AG09309 (cell line): Measurements from ENCODE around the gene TMEM50B.
"Not testable (repeated sequence)": the region's sequence is repeated elsewhere in the genome, so short reads cannot be mapped to it uniquely, and the experiment has no call there.

Experiments
- DNase-seq: peaks from one replicate; pipeline ENCODE4 v3.0.0-alpha.2; 2010; ENCODE audit warnings: low read depth
- H3K4me3 ChIP-seq: 2 replicates; pipeline ENCODE4 v1.5.1; 2011; ENCODE audit warnings: mild to moderate bottlenecking, low read depth, low read length, moderate library complexity; ENCODE audit not compliant: control insufficient read depth
- CTCF ChIP-seq: IDR thresholded peaks from 2 replicates; pipeline ENCODE4 v1.5.1; 2011; ENCODE audit warnings: mild to moderate bottlenecking, low read depth, low read length, inconsistent platforms; ENCODE audit not compliant: insufficient read depth, control insufficient read depth; ENCODE audit errors: missing control alignments

TMEM50B gene

GRCh38 chr21:33478935-33479678 lies 667 bp downstream of the TMEM50B start:
- DNase-seq: no peak
- no peak for TF ChIP-seq CTCF
- H3K4me3 ChIP-seq: peak overlapping the region; percentile 72

GRCh38 chr21:33478182-33478581 lies 1.6 kb downstream of the TMEM50B start:
- DNase-seq: no peak
- H3K4me3 ChIP-seq: peak overlapping the region; percentile 72
- TF ChIP-seq CTCF: no peak

- no peak for DNase-seq
- TF ChIP-seq CTCF: no peak
Observed at GRCh38 chr21:33477066-33477465, 2.7 kb downstream of the TMEM50B start.

GRCh38 chr21:33473344-33473743 lies 6.4 kb downstream of the TMEM50B start:
- no peak for DNase-seq
- no peak for TF ChIP-seq CTCF
- H3K4me3 ChIP-seq: no peak overlapping the region

More at GRCh38 chr21:33477066-33477465, 2.7 kb downstream of the TMEM50B start:
- no peak overlapping the region for H3K4me3 ChIP-seq

GRCh38 chr21:33470701-33471100 lies 9.1 kb downstream of the TMEM50B start:
- TF ChIP-seq CTCF: no peak
- DNase-seq: no peak
- no peak overlapping the region for H3K4me3 ChIP-seq

GRCh38 chr21:33469183-33469582 lies 10.6 kb downstream of the TMEM50B start:
- not testable (repeated sequence) for DNase-seq, H3K4me3 ChIP-seq

GRCh38 chr21:33461538-33462250 lies 18.1 kb downstream of the TMEM50B start:
- no peak overlapping the region for H3K4me3 ChIP-seq
- TF ChIP-seq CTCF: no peak
- no peak for DNase-seq
